Nephron (organoid): ENCODE data around the gene PGF.
"Not testable (repeated sequence)": the region's sequence is repeated elsewhere in the genome, so short reads cannot be mapped to it uniquely, and the experiment has no call there.

ENCODE experiments used
- H3K27ac Mint-ChIP-seq, 3 experiments: 2 replicates each; pipeline ENCODE4 v1.8.0; 2020; ENCODE audit warnings: mixed read lengths in 3 of 3, mild to moderate bottlenecking in 2 of 3, moderate library complexity in 1 of 3
- H3K27me3 Mint-ChIP-seq: 2 replicates; pipeline ENCODE4 v1.8.0; 2021; ENCODE audit warnings: low read depth, mild to moderate bottlenecking, moderate library complexity, mixed read lengths
- H3K36me3 Mint-ChIP-seq: 2 replicates; pipeline ENCODE4 v1.8.0; 2020; ENCODE audit warnings: low read depth, mixed read lengths
- H3K4me1 Mint-ChIP-seq: 2 replicates; pipeline ENCODE4 v1.8.0; 2020; ENCODE audit warnings: mixed read lengths
- H3K4me3 Mint-ChIP-seq, 3 experiments: 2 replicates each; pipeline ENCODE4 v1.8.0; 2020; ENCODE audit warnings: mild to moderate bottlenecking in 3 of 3, mixed read lengths in 3 of 3, moderate library complexity in 2 of 3
- H3K9me3 Mint-ChIP-seq: 2 replicates; pipeline ENCODE4 v1.8.0; 2020; ENCODE audit warnings: mixed read lengths
- TF ChIP-seq, protein P1 (sequence below), 3 experiments: fragments of 200-600 bp; sonication (generic); IDR thresholded peaks; one replicate each; pipeline ENCODE4 v1.5.0; 2021; ENCODE audit warnings: antibody characterized with exemption in 3 of 3; ENCODE audit not compliant: unreplicated experiment in 3 of 3

PGF gene

GRCh38 chr14:74955229-74956026 is at the start of gene PGF:
Gene PGF, minus strand, starts transcription at chr14:74955597. Its CDS starts 355 bp downstream, at chr14:74955242.
- TF ChIP-seq, protein P1, sequence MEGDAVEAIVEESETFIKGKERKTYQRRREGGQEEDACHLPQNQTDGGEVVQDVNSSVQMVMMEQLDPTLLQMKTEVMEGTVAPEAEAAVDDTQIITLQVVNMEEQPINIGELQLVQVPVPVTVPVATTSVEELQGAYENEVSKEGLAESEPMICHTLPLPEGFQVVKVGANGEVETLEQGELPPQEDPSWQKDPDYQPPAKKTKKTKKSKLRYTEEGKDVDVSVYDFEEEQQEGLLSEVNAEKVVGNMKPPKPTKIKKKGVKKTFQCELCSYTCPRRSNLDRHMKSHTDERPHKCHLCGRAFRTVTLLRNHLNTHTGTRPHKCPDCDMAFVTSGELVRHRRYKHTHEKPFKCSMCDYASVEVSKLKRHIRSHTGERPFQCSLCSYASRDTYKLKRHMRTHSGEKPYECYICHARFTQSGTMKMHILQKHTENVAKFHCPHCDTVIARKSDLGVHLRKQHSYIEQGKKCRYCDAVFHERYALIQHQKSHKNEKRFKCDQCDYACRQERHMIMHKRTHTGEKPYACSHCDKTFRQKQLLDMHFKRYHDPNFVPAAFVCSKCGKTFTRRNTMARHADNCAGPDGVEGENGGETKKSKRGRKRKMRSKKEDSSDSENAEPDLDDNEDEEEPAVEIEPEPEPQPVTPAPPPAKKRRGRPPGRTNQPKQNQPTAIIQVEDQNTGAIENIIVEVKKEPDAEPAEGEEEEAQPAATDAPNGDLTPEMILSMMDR (IDR thresholded peaks at IDR 0.05; ENCODE audit: unreplicated experiment in 3 of 3), result no peak
- Mint-ChIP-seq H3K9me3 (no peaks in the 10 kb centered on the region), H3K27me3 (peaks cover 4% of the 10 kb centered on the region), H3K36me3 (no peaks in the 10 kb centered on the region), H3K27ac (peak within 1 kb of the TSS; percentile 76 to 89 (median 80)), H3K4me3 (peak within 1 kb of the TSS; percentile 78 to 82 (median 82)), H3K4me1 (peaks cover 43% of the 10 kb centered on the region)

- peaks cover 35% of the 10 kb centered on the region for H3K4me1 Mint-ChIP-seq
- H3K9me3 Mint-ChIP-seq, result peaks cover 7% of the 10 kb centered on the region
- peak overlapping the region; percentile 99 to 100 (median 99) for H3K4me3 Mint-ChIP-seq
- TF ChIP-seq, protein P1 (IDR thresholded peaks at IDR 0.05; ENCODE audit: unreplicated experiment in 3 of 3), result no peak
- H3K27ac Mint-ChIP-seq, result peak overlapping the region; percentile 83 to 98 (median 90)
- peaks cover 36% of the 10 kb centered on the region for H3K36me3 Mint-ChIP-seq
- H3K27me3 Mint-ChIP-seq, result no peaks in the 10 kb centered on the region
Observed at GRCh38 chr14:75003250-75004027, 48.0 kb upstream of the PGF start.

- peak within 1 kb of the TSS; percentile 99 to 100 (median 99) for H3K4me3 Mint-ChIP-seq
- H3K4me1 Mint-ChIP-seq, result peaks cover 35% of the 10 kb centered on the region
- peak within 1 kb of the TSS; percentile 83 to 98 (median 90) for H3K27ac Mint-ChIP-seq
- H3K36me3 Mint-ChIP-seq, result peaks cover 28% of the 10 kb centered on the region
- peaks cover 7% of the 10 kb centered on the region for H3K9me3 Mint-ChIP-seq
- no peaks in the 10 kb centered on the region for H3K27me3 Mint-ChIP-seq
- TF ChIP-seq, protein P1 (IDR thresholded peaks at IDR 0.05; ENCODE audit: unreplicated experiment in 3 of 3), result peak; percentile 20 to 27 (median 27)
Observed at GRCh38 chr14:75002392-75003249, 47.2 kb upstream of the PGF start, which contains the start of gene EIF2B2. Gene EIF2B2, plus strand, starts transcription at chr14:75002921. Its CDS starts 70 bp downstream, at chr14:75002991.

DNA sequence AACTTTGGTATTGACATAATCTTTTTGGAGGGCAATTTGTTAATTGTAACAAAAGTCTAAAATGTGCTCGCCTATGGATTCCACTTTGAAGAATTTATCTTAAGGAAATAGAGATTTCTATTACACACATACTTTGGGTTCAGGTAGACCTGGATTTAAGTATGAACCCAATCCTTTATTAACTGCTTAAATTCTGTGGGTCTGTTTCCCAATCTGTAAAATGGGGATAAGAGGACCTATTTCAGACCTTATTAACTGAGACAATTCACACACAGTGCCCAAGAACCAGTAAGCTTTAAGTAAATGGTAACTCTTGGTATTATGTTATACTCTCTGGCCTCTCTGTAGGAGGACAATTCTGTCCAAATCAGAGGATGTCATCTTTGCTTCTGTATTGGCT is 46.5 kb upstream of the PGF start:
- Mint-ChIP-seq H3K27me3 (no peaks in the 10 kb centered on the region), H3K4me1 (peaks cover 35% of the 10 kb centered on the region), H3K9me3 (peaks cover 7% of the 10 kb centered on the region), H3K4me3 (peak overlapping the region; percentile 99 to 100 (median 99)), H3K36me3 (peaks cover 20% of the 10 kb centered on the region), H3K27ac (peak overlapping the region; percentile 83 to 98 (median 90))
- TF ChIP-seq, protein P1 (IDR thresholded peaks at IDR 0.05; ENCODE audit: unreplicated experiment in 3 of 3), result no peak

GRCh38 chr14:75001261-75001660 is 45.9 kb upstream of the PGF start:
- TF ChIP-seq, protein P1 (IDR thresholded peaks at IDR 0.05; ENCODE audit: unreplicated experiment in 3 of 3), result no peak
- peak overlapping the region in 2 of 3 experiments; percentile 31 to 90 for H3K27ac Mint-ChIP-seq
- H3K4me1 Mint-ChIP-seq, result peaks cover 35% of the 10 kb centered on the region
- peaks cover 7% of the 10 kb centered on the region for H3K9me3 Mint-ChIP-seq
- H3K36me3 Mint-ChIP-seq, result peaks cover 15% of the 10 kb centered on the region
- no peaks in the 10 kb centered on the region for H3K27me3 Mint-ChIP-seq
- H3K4me3 Mint-ChIP-seq, result peak overlapping the region in 2 of 3 experiments; percentile 17 to 30

DNA sequence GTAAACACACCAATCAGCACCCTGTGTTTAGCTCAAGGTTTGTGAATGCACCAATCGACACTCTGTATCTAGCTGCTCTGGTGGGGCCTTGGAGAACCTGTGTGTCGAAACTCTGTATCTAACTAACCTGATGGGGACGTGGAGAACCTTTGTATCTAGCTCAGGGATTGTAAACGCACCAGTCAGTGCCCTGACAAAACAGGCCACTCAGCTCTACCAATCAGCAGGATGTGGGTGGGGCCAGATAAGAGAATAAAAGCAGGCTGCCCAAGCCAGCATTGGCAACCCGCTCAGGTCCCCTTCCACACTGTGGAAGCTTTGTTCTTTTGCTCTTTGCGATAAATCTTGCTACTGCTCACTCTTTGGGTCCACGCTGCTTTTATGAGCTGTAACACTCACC is 40.4 kb upstream of the PGF start:
- H3K4me3 Mint-ChIP-seq, H3K4me1 Mint-ChIP-seq, H3K27ac Mint-ChIP-seq, H3K9me3 Mint-ChIP-seq, H3K27me3 Mint-ChIP-seq, H3K36me3 Mint-ChIP-seq: not testable (repeated sequence)

- not testable (repeated sequence) for H3K27me3 Mint-ChIP-seq, H3K27ac Mint-ChIP-seq, H3K9me3 Mint-ChIP-seq, H3K4me1 Mint-ChIP-seq, H3K36me3 Mint-ChIP-seq, H3K4me3 Mint-ChIP-seq
Observed at GRCh38 chr14:74994182-74994581, 38.8 kb upstream of the PGF start.
